LoVo (cell line): ENCODE measurements around the gene KMT5C.

Experiments used
- DNase-seq: peaks from one replicate; pipeline ENCODE4 v3.0.0-alpha.2; 2016; ENCODE audit warnings: low spot score

Gene KMT5C

DNA sequence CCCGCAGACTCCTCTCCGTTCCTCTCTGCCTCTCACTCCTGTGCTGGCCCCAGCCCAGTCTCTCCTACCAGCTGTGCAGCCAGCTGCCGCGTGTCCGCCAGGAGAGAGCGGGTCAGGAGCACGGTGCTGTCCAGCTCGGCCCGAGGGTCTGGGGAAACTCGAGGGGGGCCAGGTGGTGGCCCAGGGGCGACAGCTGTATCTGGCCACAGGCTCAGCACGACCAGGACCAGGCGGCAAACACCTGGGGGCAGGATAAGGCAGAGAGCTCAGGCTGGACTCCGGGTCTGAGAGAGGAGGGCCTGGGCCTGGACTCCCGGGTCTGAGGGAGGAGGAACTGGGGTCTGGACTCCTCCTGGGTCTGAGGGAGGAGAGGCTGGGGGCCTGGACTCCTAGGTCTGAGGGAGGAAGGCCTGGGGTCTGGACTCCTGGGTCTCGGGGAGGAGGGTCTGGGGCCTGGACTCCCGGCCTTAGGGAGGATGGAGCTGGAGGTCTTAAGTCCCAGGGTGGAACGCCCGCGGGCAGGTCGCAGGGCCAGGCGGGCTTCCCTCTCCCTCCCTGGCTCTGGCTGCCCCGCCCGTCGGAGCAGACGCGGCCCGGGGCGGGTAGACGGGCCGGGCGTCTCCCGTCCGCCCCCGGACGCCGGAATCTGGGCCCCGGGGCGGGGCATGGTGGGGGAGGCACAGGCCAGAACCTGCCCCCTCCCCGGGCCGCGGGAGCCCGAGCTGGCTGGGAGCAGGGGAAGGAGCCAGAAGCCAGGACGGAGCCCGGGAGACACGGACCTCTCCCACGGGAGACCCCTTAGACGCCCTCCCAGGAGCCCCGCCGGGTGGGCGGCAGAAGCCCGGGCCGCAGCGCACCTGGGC, 29.3 kb downstream of the KMT5C start:
- DNase-seq, result no peak

DNA sequence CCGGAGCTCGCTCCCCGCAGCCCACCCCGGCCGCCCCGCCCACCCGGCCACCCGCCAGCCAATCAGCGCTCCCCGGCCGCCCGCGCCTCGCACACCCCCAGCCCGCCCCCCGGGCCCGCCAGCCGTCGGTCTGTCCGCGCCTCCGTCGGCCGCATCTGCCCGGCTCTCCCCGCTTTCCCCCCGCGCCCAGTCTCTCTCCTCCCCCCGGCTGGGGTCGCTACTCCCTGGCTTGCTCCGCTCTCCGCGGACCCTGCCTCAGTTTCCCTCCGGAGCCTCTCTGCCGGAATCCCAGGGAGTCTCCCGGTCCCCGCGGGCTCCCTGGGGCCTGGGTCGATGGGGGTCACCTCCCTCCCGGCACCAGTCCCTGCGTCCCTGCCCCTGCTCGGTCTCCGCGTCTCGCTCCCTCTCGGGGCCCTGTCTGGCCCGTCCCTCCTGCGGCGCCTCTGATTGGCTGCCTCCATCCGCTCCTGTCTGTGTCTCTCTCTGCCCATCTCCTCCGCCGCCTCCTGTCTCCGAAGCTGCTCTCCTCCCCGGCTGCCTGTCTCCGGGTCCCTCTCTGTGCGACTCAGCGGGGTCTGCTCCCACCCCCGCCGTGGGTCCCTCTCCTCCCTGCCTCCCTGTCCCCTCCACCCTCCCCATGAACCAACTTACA, 30.1 kb downstream of the KMT5C start:
- no peak for DNase-seq

DNA sequence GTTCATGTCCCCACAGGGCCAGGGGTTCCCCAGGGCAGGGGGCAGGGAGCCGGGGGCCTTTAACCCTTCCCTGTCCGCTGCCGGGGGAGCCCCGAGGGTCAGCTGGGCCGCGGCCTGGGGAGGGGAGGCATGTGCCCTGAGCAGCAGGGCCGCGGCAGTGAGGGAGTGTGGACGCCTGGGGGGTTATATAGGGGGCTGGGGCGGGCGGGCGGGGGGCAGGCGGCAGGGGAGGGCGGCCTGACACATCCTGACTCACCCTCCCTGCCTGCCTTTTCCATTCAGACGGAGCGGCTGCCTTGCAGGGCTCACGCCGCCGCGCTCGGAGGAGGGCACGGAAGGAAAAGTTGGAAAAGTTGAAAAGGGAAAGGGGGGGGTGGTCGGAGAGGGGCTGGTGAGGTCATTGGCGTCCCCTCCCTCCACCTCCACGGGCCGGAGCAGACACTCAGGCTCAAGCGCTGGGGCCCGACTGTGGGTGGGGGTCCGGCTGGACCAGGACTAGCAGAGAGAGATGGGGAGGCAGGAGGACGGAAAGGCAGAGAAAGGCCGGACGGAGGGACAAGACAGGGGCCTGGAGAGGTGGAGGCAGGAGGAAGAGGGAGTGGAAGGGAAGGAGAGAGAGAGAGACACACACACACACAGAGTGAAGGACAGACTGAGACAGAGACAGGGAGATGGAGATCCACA, 30.8 kb downstream of the KMT5C start, which contains the start of gene IL11:
Gene IL11 (minus strand): TSS at position 159 of the 684 bp plus-strand sequence. CDS start 153 bp downstream, at position 6.
- DNase-seq, result no peak

DNA sequence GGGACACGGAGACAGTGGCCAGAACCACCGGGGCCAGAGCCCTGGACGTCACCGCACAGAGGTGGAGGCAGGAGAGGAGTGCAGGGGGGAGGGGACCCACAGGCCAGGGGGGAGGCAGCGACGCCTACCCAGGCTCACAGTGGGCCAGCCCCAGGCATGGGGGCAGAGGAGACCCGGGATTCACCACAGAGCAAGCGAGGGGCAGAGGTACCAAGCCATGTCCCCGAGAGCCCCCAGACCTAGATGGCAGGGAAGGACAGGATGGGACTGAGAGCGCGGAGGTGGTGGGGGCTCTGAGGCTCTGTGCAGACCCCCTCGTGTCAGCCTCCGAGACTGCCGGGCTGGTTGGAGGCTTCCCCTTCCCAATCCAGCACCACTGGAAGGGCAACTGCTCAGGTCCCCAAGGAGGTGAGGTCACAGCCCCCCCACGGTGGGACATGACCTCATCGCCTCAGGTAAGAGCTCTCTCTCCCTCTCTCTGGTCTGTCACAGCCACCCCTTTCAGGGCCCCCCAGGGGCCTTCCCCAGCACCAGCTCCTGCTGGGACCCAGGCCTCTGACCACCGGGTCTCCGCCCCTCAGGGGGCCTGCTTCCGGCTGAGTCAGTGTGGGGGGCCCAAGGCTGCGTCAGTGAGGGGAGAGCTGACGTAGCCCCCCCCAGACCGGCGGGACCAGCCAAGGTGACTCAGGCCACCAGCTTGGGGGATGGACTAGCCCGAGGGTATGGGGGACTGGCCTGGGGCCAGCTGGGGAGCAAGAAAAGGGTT, 32.8 kb downstream of the KMT5C start:
- no peak for DNase-seq

DNA sequence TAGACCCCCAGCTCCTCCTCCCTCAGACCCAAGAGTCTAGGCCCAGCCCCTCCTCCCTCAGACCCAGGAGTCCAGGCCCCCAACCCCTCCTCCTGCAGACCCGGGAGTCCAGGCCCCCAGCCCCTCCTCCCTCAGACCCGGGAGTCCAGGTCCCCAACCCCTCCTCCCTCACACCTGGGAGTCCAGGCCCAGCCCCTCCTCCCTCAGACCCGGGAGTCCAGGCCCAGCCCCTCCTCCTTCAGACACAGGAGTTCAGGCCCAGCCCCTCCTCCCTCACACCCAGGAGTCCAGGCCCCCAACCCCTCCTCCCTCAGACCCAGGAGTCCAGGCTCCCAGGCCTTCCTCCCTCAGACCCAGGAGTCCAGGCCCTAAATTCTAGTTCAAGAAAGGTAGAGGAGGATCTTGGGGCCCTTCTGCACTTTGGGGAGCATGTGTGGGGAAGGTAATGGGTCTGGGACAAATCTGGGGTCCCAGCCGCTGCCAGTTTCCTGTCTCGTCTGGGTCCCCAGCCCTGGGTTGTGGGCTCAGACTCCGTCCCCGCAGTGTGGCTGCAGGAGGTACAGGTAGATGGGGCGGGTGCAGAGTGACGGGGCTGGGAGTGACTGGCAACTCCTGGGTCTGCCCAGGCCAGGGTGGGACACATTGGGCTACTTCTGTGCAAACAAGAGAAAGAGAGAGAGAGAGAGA, 33.8 kb downstream of the KMT5C start:
- DNase-seq, result no peak

DNA sequence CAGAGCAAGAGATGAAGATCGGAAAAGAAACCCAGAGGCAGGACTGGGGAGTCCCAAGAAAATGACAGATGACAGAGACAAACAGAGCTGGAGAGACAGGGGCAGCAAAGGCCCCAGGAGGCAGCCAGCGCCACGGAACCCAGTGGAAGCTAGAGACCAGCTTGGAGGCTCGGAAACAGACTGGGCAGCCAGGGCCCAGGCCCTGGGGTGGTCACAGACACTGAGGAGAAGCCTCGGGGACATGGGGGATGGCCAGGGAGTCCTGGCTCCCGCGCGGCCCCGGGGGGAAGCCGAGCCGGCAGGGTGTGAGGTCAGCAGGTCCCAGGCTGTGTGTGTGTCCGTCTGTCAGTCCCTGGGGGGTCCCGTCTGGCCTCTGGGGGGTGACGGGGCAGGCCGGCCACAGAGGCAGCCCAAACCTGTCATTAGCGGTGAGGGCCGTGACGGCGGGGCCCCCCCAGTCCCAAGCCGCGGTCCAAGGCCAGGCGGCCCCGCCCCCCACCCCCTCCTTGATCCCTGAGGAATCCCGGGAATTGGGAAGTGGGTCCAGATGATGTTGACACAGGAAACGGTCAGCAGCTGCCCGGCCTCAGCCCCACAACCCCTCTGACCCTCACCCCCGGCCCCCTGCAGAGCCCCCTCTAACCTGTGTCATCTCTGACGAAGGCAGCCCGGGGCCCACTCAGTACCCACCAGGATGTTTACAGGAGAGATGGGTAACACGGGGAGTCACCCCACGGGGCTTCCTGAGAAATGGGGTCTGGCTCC, 34.5 kb downstream of the KMT5C start:
- DNase-seq, result no peak

DNA sequence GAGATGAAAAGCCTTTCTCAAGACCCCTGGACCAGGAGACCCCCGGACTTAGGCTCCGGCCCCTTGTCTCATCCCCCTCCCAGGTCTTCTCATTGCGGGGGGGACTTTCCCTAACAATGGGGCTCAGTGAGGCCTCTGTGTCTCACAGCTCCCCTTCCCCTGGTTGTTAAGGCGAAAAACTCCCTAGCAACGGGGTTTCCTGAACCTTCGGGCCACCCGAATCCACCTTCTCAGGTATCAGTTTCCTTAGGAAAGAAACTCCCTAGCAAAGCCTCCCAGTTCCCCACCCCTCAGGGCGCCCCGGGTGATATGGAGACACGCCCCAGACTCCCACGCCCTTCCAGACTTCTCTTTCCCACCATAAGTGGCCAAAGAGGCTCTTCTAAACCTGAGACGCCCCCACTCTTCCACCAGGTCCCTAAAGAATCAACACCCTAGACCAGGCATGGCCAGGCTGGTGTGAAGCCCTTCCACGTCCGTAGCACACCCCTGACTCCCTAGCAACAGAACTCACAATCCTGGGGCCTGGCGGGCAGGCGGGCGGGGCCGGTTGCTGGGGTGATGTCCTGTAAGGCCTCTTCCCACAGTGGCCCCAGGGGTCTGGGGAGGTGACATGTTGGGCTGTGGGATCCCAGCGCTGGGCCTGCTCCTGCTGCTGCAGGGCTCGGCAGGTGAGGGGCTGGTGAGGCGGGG, 36.7 kb downstream of the KMT5C start, which contains the start of gene TMEM190:
Gene TMEM190 (plus strand): TSS at position 586 of the 693 bp plus-strand sequence. CDS start 28 bp downstream, at position 614.
- DNase-seq, result no peak

DNA sequence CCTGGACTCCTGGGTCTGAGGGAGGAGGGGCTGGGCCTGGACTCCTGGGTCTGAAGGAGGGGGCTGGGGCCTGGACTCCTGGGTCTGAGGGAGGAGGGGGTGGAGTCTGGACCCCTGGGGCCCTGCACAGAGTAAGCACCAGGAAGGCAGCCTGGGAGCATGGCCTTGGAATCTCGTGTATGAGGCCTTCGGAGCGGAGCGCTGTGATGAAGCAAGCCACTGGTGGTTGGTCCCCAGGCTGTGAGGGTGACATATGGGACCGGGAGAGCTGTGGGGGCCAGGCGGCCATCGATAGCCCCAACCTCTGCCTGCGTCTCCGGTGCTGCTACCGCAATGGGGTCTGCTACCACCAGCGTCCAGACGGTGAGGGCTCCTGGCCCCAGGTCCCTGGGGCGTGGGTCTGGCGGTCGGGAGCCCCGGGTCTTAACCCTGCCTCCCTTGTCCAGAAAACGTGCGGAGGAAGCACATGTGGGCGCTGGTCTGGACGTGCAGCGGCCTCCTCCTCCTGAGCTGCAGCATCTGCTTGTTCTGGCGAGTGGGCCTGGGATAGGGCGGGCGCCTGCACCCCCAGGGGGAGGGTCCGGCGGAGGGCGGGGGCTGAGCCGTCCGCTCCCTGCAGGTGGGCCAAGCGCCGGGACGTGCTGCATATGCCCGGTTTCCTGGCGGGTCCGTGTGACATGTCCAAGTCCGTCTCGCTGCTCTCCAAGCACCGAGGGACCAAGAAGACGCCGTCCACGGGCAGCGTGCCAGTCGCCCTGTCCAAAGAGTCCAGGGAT, 37.9 kb downstream of the KMT5C start:
- DNase-seq, result no peak

DNA sequence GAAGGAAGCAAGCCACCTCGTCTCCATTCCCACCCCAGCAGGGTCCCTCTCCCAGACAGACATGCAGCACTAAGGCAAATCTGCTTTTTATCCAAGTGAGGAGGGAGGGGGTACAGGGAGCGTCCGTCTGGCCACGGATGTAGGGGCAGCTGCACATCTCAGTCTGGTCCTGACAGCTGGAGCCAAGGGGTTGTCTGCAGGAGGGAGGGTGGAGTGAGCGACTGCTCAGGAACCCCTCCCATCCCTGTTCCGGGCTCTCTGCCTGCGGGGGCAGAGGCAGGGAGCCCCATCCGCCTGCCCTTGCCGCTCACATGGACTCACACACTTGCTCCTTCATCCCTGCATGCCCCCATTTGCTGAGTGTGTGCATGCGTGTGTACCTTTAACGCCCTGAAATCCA, 39.5 kb downstream of the KMT5C start:
- no peak for DNase-seq

DNA sequence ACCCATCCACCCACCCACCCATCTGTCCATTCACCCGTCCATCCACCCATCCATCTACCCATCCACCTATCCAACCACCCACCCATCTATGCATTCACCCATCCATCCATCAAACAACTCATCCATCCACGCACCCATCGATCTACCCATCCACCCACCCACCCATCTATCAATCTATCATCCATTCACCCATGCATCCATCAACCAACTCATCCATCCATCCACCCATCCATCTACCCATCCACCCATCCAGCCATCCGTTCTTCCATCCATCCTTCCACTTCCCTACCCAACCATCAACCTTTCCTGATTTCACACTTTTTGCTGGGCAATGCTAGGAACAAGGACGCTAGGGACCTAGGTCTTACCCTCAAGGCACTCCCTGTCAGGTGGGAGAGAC, 42.3 kb downstream of the KMT5C start:
- DNase-seq, result no peak

DNA sequence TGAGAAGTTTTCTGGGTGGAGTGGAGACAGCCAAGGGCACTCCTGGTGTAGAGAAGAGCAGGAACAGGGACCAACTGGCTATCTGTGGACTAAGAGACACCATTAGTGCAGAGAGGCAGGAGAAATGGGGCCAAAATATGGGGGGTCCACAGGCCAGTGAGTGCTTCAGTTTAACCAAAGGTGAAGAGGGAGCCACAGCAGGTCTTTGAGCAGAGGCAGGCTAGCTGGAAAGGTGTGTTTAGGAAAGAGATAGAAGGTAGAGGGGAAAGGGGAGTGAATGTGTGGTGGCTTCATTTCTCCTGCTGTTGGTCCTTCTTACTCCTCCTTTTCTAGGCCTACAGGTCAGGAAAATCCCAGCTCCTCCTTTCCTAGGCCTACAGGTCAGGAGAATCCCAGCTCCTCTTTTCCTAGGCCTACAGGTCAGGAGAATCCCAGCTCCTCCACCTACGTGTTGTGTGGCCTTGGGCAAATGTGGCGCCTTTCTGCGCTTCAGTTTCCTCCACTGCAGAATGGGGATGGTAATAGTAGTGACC, 42.9 kb downstream of the KMT5C start:
- DNase-seq, result no peak

DNA sequence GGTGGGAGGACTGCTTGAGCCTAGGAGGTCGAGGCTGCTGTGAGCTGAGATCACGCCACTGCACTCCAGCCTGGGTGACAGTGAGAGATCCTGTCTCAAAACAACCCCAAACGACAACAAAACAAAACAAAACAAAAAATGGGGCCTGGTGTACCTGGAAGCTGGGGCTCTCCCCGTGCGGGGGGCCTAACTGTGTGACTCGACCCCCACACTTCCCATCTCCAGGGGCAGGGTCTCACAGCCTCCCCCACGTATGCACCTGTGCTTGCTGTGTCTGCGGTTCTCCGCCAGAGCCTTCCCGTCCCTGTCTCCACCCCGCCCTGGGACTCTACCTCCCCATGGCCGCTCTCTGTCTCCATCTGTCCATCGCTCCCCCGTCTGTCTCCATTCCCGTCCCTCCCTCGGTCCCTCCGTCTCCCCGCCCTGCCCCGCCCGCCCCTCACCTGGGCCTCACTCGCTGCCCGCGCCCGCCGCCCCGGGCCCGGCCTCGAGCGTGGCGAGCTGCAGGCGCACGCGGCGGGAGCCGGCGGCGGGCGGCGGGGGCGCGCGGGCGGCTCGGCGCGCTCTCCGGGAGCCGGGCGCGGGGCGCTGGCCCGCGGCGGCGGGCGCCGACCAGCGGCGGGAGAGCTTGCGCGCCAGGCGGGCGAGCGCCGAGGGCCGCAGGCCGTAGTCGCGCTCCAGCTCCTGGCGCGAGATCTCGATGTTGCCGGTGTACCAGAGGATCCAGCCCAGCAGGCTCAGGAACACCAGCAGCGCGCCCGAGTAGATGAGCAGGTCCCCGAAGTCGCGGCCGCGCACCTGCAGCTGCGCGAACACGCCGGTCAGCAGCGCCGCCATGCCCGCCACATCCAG, 43.8 kb downstream of the KMT5C start:
- peak; percentile 63 for DNase-seq

DNA sequence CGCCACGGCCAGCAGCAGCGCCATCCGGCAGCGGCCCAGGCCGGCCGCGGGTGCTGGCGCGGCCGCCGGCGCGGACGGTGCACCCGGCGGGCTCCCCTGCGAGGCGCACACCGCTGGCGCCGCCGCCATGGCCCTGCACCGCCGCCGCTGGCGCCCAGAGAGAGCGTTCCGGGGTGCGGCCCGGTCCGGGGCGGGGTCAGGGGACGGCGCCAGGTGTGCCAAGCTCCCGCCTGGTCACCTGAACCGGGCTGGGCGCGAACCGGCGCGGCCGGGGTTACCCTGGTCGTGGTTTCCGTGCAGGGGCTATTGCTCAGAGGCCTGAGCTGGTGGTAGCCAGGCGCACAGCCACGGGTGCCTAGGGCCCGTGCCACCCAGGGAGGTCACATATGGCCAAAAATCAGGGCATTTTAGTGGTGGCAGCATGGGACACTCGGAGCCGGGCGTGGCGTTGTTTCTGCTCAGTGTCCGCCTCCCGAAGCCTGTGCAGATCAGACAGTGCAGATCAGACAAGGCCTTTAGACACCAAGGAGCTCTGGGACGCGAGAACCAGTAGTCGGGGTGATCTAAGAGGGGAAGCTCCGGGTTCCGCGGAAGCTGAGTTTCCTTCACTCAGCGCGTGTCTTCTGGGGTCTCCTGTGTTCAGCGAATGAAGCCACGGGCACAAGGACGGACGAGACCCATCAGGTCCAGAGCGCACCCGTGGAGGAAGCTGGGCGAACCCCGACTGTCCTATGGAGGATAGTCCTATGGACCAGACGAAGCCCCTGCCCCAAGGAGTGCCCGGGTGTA, 44.6 kb downstream of the KMT5C start, which contains the start of gene TMEM238:
Gene TMEM238 (minus strand): TSS at position 162 of the 789 bp plus-strand sequence. CDS start 33 bp downstream, at position 129.
- DNase-seq, result peak; percentile 56

DNA sequence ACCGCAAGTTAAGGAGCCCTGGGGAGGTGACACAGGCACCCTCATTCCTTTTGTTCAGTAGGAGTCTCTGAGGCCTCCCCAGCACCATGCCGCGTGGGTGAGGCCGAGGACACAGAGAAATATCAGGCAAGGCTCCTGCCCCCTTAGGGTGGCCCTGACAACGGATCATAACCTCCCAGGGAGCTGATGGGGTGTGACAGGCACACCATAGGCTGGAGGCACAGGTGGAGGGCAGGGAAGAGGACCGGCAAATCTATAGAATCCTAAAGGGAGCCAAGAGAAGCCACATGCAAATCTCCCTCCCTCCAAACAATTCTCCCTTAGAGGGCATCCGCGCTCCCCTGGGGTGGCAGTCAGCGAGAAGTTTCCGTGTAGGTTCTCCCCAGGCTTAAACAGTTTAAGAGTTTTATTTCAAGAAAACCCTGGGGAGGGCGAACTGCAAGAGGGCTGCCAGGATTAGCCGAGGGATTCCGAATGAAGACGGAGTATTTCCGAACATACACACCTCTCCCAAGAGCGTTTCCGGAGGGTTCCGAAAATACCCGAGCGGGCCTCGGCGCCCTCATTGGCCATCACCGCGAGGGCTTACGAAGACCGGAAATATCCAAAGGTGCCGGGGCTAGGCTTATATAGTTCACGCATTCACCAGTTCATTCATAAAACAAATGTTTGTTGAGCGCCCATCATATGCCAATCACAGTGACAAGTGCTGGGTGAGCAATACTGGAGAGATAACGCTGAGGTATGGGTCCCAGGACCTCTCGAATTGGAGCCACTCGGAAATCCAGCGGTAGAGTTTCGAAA, 45.4 kb downstream of the KMT5C start:
- peak; percentile 92 for DNase-seq

DNA sequence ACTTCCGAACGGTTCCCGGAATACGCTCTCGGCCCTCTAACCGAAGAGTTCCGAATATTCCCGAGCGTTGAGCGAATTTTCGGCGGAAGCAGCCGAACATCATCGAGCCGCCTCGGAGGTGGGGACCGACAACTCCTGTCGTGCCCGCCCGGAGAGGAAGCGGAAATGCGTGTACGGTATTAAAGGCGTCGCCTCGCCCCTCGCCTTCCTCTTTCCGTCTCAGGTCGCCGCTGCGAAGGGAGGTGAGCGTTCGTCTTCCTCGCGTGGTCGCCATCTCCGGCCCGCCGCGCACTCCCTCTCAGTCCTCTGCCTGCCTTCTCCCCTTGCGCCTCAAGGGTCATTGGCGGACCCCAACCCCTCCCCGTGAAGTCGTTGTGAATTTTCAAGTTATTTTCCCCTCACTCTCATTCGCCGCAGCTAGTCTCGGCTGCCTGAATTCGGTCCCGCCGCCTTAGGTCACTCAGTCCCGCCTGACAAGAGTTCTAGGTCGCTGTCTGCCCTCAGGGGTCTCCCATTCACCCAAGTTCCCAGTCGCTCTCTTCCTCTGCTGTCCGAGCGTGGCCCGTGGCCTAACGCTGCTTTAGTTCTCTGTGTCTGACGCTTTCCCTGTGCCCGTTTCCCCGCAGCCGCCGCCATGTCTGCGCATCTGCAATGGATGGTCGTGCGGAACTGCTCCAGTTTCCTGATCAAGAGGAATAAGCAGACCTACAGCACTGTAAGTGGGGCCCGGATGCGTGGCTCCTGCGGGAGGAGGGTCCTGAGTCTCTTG, 46.2 kb downstream of the KMT5C start, which contains the start of gene RPL28:
Gene RPL28 (plus strand): TSS at position 209 of the 769 bp plus-strand sequence. CDS start 426 bp downstream, at position 635.
- peak; percentile 98 for DNase-seq
